ENCODE data around the gene ZNF205. TPM values are rescaled to one million over a fixed set of nuclear protein-coding genes. Genes with fewer than 3 reads are reported as not detected.
"Not testable (repeated sequence)": the region's sequence is repeated elsewhere in the genome, so short reads cannot be mapped to it uniquely, and the experiment has no call there.

The ZNF205 gene
- total RNA-seq, 2 experiments from 2014 or later = not detected

DNA sequence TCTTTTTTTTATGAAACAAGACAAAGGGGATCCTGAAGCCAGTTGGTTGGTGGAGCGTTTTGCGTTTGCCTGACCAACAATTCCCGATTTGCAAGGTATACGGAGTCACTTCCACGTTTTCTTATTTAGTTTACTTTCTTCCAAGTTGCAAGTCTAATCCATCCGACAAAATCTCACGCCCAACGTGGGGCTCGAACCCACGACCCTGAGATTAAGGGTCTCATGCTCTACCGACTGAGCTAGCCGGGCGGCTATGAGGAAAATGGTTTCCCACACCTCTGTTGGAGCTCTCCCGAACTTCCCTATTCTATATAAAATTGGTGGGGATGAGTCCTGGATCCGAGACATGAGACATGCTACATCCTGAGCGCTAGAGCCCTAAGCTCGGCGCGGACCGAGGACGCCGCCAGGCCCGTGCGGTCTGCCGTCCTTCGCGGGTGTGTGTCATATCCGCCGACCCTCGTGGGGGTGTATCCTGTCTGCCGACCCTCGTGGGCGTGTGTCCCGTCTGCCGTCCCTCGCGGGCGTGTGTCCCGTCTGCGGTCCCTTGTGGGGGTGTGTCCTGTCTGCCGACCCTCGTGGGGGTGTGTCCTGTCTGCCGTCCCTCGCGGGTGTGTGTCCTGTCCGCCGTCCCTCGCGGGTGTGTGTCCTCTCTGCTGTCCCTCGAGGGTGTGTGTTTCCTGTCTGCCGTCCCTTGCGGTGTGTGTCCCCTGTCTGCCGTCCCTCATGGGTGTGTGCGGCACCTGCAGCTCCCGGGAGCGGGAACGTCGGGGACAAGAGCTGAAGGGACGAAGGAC lies 45.0 kb downstream of the ZNF205 start:
- ChIA-PET POLR2A (interaction anchor here (0.6 to 3.3 kb wide), 17 partner anchors 8 to 300 kb away, joined by 3 to 38 read pairs (median 5); partner anchors contain the start of genes TIGD7, ZNF213, ZNF263 and ZNF75A), CTCF (interaction anchor here (0.6 to 4.8 kb wide), 9 partner anchors 7 to 465 kb away, joined by 3 to 33 read pairs (median 4); partner anchors contain the start of gene ZNF213)
- peaks cover 13% of the 10 kb centered on the region for H3K36me3 Mint-ChIP-seq (ENCODE audit: low read depth)
- H3K4me3 Mint-ChIP-seq = peak overlapping the region; percentile 91
- peak overlapping the region; percentile 59 for H3K27ac Mint-ChIP-seq
- H3K4me1 Mint-ChIP-seq = peaks cover 42% of the 10 kb centered on the region
- no peaks in the 10 kb centered on the region for H3K9me3 Mint-ChIP-seq
- H3K27me3 Mint-ChIP-seq = peaks cover 28% of the 10 kb centered on the region
- DNase-seq = peak; percentile 58

DNA sequence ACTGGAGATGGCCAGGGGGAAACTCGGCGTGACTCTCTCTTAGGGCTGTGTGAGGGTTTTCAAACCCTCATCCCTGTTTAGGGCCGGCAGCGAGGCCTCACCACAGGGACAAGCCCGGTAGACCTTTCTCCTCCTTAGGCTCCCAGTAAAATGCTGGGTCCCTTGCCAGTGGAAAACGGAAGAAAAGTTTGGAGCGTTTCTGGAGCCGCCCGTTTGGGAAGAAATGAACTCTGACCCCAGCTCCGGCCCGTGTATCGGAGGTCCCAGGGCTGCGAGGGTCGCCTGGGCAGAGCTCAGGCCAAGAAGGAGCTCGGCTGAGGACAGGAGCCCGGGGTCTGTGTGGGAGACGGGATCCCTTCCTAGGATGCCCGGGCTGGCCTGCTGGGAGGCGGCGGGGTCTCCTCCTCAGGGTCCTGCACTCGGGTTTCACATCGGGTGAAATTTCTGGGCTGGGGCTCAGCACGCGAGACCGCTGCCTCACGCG lies 45.7 kb downstream of the ZNF205 start:
- DNase-seq = no peak
- peaks cover 10% of the 10 kb centered on the region for H3K36me3 Mint-ChIP-seq (ENCODE audit: low read depth)
- H3K4me3 Mint-ChIP-seq = peak overlapping the region; percentile 91
- H3K9me3 Mint-ChIP-seq = no peaks in the 10 kb centered on the region
- H3K27ac Mint-ChIP-seq = peak overlapping the region; percentile 59
- peaks cover 23% of the 10 kb centered on the region for H3K27me3 Mint-ChIP-seq
- peaks cover 42% of the 10 kb centered on the region for H3K4me1 Mint-ChIP-seq
- CTCF ChIA-PET = interaction anchor here (0.5 to 4.8 kb wide), 15 partner anchors 8 to 464 kb away, joined by 3 to 33 read pairs (median 3); partner anchors contain the start of gene ZNF213
- POLR2A ChIA-PET = interaction anchor here (0.6 to 3.3 kb wide), 24 partner anchors 9 to 299 kb away, joined by 3 to 38 read pairs (median 4); partner anchors contain the start of genes IL32, PKMYT1, TIGD7 and ZNF213

DNA sequence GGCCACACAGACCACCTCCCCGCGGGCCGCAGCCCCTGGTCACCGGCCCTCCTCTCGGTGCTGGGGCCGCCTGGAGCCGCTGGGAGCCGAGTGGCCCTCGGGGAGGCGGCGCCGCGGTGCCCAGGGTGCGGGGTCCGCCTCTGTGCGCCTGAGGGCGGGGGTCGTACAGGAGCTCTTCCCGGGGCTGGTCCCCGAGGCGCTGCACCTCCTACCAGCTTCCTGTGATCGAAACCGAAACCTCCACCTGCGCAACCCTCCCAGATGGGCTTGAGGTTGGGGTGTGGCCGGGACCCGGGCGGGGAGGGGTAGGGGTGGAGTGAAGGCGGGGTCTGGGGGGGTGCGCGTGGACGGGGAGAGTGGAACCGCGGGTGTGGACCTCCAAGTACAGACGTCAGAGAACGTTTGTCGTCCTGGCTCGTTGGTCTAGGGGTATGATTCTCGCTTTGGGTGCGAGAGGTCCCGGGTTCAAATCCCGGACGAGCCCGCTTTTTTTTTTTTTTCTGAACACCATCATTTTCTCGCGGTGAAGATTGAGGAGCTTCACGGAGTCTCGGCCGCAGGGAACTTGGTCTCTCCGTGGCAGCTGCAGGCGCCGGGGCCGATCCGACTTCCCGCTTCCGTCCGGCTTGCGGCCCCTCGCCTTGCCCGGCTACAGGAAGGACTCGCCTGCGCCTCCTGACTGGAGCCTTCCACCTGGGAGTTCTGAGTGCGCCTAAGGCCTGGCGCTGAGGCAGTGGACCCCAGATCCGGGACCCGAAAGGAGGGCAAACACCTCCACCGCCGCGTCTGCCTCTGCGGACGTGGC lies 46.3 kb downstream of the ZNF205 start:
- Mint-ChIP-seq H3K4me3 (peak overlapping the region; percentile 91), H3K9me3 (no peaks in the 10 kb centered on the region), H3K36me3 (ENCODE audit: low read depth) (peaks cover 10% of the 10 kb centered on the region), H3K4me1 (peaks cover 44% of the 10 kb centered on the region), H3K27ac (peak overlapping the region; percentile 95), H3K27me3 (peaks cover 23% of the 10 kb centered on the region)
- peak; percentile 96 for DNase-seq
- ChIA-PET POLR2A (interaction anchor here (0.6 to 3.3 kb wide), 27 partner anchors 10 to 298 kb away, joined by 3 to 38 read pairs (median 4); partner anchors contain the start of genes IL32, PKMYT1, TIGD7 and ZNF200), CTCF (interaction anchor here (0.5 to 4.8 kb wide), 17 partner anchors 9 to 343 kb away, joined by 3 to 33 read pairs (median 3); partner anchors contain the start of gene ZNF213)

DNA sequence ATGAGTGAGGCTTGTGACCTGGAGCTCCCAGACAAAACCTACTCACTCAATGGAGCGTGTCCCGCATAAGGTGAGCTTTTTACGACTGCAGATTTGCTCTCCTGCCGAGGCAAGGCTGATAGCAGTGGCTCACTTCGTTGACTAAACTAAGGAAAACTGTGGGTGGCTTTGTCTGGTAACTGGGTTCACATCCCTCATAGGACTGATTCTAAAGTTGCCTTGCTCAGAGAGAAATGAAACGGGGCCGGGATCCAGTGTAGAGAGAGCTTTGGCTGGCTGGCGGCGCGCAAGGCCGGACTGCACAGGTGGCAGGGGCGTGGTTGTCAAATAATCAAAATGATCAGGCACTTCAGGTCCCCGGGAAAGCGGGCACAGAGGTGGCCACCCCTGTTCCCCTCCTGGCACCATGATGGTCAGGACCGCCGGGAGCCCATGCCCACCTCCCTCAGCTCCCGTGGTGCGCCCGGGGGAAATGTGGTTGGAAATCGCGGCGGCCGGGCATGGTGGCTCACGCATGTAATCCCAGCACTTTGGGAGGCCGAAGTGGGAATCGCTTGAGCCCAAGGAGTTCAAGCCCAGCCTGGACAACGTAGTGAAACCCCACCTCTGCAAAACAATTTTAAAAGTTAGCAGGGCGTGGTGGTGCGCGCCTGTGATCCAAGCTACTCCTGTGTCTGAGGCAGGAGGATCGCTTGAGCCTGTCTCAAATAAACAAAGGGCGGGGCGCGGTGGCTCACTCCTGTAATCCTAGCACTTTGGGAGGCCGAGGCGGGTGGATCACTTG lies 49.0 kb downstream of the ZNF205 start:
- H3K4me1 Mint-ChIP-seq = peaks cover 51% of the 10 kb centered on the region
- peaks cover 13% of the 10 kb centered on the region for H3K27me3 Mint-ChIP-seq
- H3K27ac Mint-ChIP-seq = no peak overlapping the region
- ChIA-PET CTCF (interaction anchor here (1.4 to 4.8 kb wide), 3 partner anchors 10 to 33 kb away, joined by 4 to 33 read pairs (median 5); no protein-coding TSS in a partner anchor), POLR2A (interaction anchor here (0.6 to 1.2 kb wide), 2 partner anchors 11 to 184 kb away, joined by 3 to 4 read pairs; no protein-coding TSS in a partner anchor)
- H3K36me3 Mint-ChIP-seq (ENCODE audit: low read depth) = peaks cover 10% of the 10 kb centered on the region
- H3K4me3 Mint-ChIP-seq = peak overlapping the region; percentile 53
- H3K9me3 Mint-ChIP-seq = no peaks in the 10 kb centered on the region
- DNase-seq = no peak

DNA sequence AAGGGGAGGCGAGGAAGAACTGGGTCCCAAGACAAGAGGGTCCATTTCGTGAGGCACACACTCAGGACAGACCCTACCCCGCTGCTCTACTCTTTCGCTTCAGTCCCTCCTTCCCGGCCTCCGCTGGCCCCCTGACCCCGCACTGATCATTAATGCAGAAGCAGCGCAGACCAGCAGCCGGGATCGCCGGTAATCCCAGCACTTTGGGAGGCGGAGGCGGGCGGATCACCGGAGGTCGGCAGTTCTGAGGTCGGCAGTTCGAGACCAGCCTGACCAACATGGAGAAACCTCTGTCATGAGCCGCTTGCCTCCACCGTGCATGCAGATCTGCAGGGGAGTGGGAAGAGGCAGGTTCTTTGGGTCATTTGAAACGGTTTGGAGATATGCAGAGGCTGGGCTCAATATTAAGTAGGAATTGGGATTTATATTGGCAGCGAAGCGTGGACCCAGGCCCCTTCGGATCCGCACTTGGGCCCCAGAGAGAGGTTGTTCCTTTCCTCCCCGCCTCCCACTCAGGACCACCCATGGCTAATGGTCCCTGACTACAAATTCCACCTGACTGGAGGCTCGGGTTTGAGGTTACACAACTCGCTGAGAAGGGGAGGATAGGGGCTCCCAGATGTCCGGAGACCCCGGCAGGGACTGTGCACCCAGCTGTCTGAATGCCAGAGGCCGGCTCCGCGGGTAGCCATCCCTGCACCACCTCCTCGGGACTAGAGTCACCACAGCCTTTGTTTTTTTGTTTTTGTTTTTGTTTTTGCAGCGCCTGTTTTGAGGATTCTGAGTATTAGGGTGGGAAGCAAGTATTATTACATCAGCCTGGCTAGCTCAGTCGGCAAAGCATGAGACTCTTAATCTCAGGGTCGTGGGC lies 52.0 kb downstream of the ZNF205 start:
- H3K36me3 Mint-ChIP-seq (ENCODE audit: low read depth) = no peaks in the 10 kb centered on the region
- ChIA-PET POLR2A (interaction anchor here (1.4 kb wide), 1 partner anchor 101 kb away, joined by 3 read pairs; no protein-coding TSS in a partner anchor), CTCF (interaction anchor here (0.6 to 2.3 kb wide), 5 partner anchors 14 to 296 kb away, joined by 3 to 10 read pairs (median 3); partner anchors contain the start of gene ZNF213)
- peaks cover 17% of the 10 kb centered on the region for H3K27me3 Mint-ChIP-seq
- no peak for DNase-seq
- H3K27ac Mint-ChIP-seq = no peak overlapping the region
- peaks cover 35% of the 10 kb centered on the region for H3K4me1 Mint-ChIP-seq
- no peak overlapping the region for H3K4me3 Mint-ChIP-seq
- H3K9me3 Mint-ChIP-seq = no peaks in the 10 kb centered on the region

DNA sequence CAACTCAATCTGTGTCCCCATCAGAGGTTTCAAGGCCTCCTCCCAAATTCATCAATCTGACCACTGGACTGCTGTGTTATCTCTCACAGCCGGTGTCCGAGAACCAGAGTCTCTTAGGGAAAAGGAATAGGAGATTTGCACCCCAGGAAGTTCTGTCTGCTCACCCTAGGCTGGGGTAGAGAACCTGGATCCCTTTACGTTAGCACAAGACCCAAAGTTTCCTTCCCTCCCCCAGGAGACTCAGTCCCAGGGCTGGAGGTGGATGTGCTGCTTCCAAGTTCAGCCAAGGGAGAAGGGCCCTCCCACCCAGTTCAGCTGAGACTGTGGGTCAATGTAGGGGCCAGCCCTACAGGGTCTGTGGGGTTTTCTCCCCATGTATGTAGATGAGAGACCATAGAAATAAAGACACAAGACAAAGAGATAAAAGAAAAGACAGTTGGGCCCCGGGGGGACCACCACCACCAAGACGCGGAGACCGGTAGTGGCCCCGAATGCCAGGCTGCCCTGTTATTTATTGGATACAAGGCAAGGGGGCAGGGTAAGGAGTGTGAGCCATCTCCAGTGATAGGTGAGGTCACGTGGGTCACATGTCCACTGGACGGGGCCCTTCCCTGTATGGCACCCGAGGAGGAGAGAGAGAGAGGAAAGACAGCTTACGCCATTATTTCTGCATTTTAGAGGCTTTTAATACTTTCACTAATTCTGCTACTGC lies 52.9 kb downstream of the ZNF205 start:
- Mint-ChIP-seq H3K27ac (peak overlapping the region; percentile 50), H3K4me1 (peaks cover 27% of the 10 kb centered on the region), H3K4me3 (no peak overlapping the region), H3K9me3 (no peaks in the 10 kb centered on the region), H3K36me3 (ENCODE audit: low read depth) (no peaks in the 10 kb centered on the region), H3K27me3 (peaks cover 25% of the 10 kb centered on the region)
- CTCF ChIA-PET = interaction anchor here (0.9 to 2.3 kb wide), 8 partner anchors 15 to 134 kb away, joined by 3 to 10 read pairs (median 4); partner anchors contain the start of gene ZNF213
- no peak for DNase-seq
- POLR2A ChIA-PET = interaction anchor here (1.0 to 1.4 kb wide), 2 partner anchors 31 to 102 kb away, joined by 3 read pairs; partner anchors contain the start of gene ZNF213

DNA sequence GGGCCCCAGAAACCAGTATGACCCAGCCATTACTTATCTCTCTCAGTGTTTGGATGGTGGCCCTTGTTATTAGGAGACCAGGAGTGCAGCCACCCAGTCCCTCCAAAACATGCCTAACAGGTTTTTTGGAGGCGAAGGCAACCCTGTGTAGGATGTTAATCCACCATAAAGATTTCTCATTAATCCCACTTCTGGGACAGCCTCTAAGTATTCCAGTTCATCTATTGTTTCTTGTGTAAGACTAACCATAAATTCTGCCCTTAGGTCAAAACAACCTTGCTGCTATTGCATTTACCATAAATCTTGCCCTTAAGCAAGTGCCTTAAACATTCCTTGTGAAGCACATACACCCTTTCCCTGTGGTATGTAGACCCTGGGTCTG lies 54.1 kb downstream of the ZNF205 start:
- Mint-ChIP-seq H3K27ac (no peak overlapping the region), H3K27me3 (peaks cover 37% of the 10 kb centered on the region), H3K36me3 (ENCODE audit: low read depth) (no peaks in the 10 kb centered on the region), H3K4me1 (peaks cover 33% of the 10 kb centered on the region), H3K4me3 (no peak overlapping the region), H3K9me3 (no peaks in the 10 kb centered on the region)
- ChIA-PET POLR2A (interaction anchor here (0.8 to 1.0 kb wide), 2 partner anchors 32 to 37 kb away, joined by 3 to 4 read pairs; partner anchors contain the start of gene ZNF213), CTCF (interaction anchor here (0.8 to 2.3 kb wide), 9 partner anchors 16 to 135 kb away, joined by 3 to 10 read pairs (median 3); partner anchors contain the start of gene ZNF213)
- no peak for DNase-seq

DNA sequence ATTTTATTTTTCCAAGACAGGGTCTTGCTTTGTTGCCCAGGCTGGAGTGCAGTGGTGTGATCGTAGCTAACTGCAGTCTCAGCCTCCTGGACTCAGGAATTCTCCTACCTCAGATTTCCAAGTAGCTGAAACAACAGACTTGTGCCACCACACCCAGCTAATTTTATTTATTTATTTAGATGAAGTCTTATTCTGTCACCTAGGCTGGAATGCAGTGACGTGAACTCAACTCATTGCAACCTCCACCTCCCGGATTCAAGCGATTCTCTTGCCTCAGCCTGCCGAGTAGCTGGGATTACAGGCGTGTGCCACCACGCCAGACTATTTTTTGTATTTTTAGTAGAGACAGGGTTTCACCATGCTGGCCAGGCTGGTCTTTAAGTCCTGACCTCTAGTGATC lies 56.3 kb downstream of the ZNF205 start:
- DNase-seq; H3K27ac Mint-ChIP-seq; H3K4me3 Mint-ChIP-seq; H3K36me3 Mint-ChIP-seq (ENCODE audit: low read depth); H3K9me3 Mint-ChIP-seq: not testable (repeated sequence)
- H3K27me3 Mint-ChIP-seq = peaks cover 50% of the 10 kb centered on the region
- ChIA-PET CTCF (interaction anchor here (0.6 to 1.6 kb wide), 10 partner anchors 10 to 148 kb away, joined by 3 to 9 read pairs (median 4); partner anchors contain the start of gene TNFRSF12A), POLR2A (interaction anchor here (1.1 to 3.2 kb wide), 2 partner anchors 11 to 34 kb away, joined by 3 to 11 read pairs; partner anchors contain the start of gene ZNF213)
- H3K4me1 Mint-ChIP-seq = peaks cover 38% of the 10 kb centered on the region

Data from activated CD4-positive, alpha-beta memory T cell treated with anti-CD3 and anti-CD28 coated beads, Interleukin-2, amount 10 ng/mL, durations not matched to agents 7 days and 5 days (primary cell).